Stimulated activated CD8-positive, alpha-beta memory T cell treated with anti-CD3 and anti-CD28 coated beads, Interleukin-15, amount 100 ng/mL, for 1 hour (primary cell): ENCODE measurements around the gene CYP2E1.
"Not testable (repeated sequence)": the region's sequence is repeated elsewhere in the genome, so short reads cannot be mapped to it uniquely, and the experiment has no call there.

Experiments used
- DNase-seq: peaks from one replicate; pipeline ENCODE4 v3.0.0-alpha.2; 2020; ENCODE audit warnings: low read depth

CYP2E1 gene

DNA sequence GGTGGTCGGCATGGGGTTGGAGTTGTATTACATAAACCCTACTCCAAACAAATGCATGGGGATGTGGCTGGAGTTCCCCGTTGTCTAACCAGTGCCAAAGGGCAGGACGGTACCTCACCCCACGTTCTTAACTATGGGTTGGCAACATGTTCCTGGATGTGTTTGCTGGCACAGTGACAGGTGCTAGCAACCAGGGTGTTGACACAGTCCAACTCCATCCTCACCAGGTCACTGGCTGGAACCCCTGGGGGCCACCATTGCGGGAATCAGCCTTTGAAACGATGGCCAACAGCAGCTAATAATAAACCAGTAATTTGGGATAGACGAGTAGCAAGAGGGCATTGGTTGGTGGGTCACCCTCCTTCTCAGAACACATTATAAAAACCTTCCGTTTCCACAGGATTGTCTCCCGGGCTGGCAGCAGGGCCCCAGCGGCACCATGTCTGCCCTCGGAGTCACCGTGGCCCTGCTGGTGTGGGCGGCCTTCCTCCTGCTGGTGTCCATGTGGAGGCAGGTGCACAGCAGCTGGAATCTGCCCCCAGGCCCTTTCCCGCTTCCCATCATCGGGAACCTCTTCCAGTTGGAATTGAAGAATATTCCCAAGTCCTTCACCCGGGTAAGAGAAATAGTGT, at the start of gene CYP2E1:
CYP2E1 (plus strand) TSS at position 407 of the 632 bp plus-strand sequence; CDS start at position 440, 33 bp downstream.
- DNase-seq = no peak

DNA sequence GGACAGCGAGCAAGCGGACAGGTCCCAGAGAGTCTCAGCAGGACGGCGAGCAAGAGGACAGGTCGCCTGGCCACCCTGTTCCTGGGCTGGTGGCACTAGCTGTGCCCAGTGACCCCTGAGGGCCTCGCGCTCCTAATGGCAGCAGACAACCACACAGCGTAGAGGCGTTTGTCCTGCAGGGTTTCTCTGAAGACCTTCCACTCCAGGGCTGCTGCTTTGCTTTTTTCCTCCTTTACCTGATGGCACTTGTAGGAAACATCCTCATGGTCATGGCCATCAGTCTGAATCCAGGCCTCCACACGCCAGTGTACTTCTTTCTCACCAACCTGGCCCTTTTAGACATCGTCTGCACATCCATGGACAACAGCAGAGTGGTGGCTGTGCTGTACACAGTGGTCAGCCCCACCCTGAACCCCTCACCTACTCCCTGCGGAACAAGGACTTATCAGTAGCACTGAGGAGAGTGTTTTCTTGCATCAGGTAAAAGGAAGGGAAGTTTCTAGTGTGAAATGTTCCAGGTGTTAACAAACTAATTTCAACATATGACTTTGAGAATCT, 46.0 kb upstream of the CYP2E1 start:
- no peak for DNase-seq

DNA sequence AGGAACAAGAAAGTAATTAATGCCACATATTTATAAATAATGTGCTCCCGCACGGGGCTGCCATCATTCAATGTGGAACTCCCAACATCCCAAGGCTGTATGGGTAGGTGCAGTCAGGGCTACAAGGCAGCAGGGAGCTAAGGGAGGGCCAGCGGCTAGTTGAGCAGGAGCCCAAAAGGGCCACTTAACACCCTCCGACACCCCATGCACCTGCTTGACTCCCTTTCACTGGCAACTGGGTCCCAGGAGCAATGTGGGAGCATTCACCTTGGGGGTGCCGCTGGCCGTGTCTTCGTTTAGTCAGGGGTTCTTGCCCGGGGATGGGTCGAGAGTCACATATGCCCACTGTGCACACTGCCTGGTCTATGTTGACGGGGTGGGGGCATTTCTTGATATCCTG, 45.5 kb upstream of the CYP2E1 start:
- no peak for DNase-seq

DNA sequence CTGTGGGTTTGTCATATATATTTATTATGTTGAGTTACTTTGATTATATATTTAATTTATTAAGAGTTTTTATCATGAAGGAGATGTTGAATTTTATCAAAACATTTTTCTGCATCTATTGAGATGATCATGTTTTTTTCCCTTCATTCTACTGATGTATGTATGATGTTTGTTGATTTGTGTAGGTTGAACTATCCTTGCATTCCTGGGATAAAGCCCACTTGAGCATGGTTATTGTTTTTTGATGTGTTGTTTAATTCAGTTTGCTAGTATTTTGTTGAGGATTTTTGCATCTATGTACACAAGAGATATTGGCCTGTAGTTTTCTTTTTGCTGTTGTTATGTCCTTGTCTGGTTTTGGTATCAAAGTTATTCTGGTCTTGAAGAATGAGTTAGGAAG, 42.3 kb upstream of the CYP2E1 start:
- no peak for DNase-seq

DNA sequence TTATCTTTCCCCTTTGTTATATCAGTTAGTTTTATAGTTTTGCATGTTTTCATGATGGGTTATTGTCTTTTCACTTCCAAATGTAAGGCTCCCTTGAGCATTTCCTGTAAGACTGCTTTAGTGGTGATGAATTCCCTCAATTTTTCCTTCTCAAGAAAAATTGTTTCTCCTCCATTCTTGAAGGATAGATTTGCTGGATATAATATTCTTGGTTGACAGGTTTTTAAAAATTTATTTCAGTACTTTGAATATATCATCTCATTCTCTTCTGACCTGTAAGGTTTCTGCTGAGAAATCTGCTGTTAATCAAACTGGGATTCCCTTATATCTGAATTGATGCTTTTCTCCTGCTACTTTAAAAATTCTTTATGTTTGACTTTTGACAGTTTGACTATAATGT, 40.1 kb upstream of the CYP2E1 start:
- no peak for DNase-seq

DNA sequence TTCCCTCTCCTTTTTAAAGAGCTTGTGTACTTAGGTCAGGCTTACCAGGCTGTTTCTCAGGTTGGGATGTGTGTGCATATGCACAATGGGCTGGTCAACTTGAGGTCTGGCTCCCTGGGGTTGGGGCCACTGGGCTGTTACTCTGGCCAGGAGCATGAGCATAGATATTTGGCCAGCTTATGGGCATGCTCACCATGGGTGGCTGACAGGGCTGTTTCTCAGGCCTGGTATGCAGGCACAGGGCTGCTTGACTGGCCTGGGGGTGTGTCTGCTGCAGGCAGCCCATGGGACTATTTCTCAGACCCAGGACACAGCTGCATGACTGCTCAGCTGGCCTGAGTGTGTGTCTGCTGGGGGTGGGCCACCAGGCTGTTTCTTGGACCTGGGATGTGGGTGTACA, 38.8 kb upstream of the CYP2E1 start:
- DNase-seq = no peak

DNA sequence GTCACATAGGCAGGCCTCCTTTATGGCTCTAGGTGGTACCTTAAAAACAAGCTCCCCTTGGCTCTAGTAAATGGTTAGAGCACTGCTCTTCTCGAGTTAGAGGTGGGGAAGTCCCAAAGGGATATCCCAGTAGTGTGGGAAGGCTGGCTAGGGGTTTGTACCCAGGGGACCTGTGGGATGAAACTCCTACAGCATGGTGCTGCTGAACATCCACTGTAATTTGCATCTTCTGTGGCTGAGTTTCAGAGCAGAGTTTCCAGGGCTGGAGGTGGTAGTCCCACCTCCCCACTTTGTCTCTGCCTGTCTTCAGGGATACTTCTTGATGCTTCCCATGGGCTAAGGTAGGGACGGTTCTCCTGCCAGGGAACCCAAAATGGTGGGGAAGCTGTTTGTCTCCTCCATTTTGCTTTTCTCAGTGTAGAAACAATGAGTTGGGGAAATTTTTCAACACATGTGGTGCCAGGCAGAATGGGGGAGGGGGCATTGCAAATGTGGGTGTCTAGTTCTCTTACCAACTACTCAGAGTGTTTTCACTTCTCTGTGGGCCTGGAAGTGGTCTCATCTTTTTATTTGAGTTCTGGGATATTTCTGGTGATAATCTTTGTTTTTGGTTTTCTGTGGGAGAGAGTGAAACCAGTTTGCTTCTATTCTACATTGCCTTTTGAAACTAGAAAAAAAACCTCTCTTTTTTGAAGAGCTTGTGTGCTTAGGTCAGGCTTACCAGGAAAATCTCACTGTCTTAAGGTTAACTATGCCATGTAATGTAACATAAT, 37.2 kb upstream of the CYP2E1 start:
- DNase-seq = no peak

DNA sequence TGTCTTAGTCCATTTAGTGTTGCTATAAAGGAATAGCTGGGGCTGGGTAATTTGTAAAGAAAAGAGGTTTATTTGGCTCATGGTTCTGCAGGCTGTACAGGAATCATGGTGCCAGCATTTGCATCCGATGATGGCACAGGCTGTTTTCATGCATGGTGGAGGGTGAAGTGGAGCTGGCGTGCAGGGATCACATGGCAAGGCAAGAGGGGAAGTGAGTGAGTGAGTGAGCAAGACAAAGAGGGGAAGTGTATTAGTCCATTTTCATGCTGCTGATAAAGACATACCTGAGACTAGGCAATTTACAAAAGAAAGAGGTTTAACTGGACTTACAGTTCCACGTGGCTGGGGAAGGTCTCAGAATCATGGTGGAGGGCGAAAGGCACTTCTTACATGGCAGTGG, 33.6 kb upstream of the CYP2E1 start:
- DNase-seq = not testable (repeated sequence)

DNA sequence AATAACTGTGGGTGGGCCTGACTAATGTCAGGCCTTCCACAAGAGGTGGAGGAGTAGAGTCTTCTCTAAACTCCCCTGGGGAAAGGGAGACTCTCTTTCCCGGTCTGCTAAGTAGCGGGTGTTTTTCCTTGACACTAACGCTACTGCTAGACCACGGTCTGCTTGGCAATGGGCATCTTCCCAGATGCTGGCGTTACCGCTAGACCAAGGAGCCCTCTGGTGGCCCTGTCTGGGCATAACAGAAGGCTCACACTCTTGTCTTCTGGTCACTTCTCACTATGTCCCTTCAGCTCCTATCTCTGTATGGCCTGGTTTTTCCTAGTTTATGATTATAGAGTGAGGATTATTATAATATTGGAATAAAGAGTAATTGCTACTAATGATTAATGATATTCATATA, 29.8 kb upstream of the CYP2E1 start:
- DNase-seq = not testable (repeated sequence)

DNA sequence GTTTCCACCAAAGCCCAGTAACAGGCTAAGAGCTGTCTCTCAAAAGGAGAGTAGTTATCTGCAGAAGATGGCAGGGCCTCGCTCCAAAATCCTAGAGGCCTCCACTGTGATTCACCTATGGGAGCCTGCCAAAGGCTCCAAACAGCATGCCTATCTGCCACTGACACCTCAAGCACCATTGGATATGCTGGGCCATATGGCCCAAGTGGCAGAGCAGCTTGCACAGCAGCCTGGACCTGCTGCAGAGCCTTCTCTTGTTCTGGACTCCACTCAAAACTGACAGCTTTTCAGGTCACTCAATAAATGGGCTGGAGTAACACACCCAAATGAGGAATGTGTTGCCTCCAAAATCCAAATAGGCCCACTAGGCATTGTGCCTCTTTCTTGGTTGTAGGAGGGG, 28.0 kb upstream of the CYP2E1 start:
- not testable (repeated sequence) for DNase-seq

DNA sequence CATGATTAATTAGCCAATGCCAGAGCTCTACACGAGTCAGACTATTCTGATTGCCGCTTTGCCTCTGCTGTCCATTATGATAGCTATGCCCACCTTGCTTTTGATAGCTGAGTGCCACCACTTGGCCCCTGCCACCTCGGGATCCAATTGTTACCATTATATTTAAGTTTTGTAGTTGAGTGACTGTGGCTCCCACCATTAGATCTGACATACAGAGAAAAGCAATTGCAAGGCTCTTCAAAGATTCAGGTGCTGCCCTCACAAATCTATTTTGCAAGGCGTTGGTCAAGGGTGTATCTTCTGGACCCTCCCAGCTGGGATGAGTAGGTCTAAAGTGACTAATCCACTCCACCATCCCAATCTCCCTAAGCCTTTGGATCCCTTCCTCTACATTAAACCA, 26.3 kb upstream of the CYP2E1 start:
- not testable (repeated sequence) for DNase-seq

DNA sequence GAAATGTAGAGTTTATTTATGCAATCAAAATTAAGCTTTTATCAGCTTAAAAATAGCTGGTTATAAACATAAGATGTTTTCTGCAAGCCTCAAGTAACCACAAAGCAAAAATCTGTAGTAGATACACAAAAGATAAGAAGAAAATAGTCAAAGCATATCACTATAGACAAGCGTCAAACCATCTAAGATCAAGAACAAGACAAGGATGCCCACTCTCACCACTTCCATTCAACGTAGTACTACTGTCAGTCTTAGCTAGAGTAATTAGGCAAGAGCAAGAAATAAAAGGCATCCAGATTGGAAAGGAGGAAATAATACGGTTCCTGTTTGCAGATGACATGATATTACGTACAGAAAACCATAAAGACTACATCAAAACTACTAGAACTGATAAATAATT, 17.5 kb upstream of the CYP2E1 start:
- no peak for DNase-seq

DNA sequence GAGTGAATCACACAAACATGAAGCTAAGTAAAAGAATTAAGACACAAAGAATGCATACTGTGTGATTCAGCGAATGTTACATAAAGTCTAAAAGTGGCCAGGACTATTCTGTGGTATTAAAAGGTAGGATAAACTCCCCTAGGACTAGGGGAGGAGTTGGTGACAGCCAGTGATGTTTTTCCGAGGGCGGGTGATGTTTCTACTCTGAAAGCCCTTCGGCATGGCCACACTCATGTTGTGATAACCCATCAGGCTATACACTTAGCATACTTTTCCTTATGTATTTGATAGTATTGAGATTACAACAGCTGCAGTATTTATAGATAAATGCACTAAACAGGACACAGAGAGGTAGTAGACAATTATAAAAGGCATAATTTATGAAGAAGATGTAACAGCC, 15.8 kb upstream of the CYP2E1 start:
- DNase-seq = no peak

DNA sequence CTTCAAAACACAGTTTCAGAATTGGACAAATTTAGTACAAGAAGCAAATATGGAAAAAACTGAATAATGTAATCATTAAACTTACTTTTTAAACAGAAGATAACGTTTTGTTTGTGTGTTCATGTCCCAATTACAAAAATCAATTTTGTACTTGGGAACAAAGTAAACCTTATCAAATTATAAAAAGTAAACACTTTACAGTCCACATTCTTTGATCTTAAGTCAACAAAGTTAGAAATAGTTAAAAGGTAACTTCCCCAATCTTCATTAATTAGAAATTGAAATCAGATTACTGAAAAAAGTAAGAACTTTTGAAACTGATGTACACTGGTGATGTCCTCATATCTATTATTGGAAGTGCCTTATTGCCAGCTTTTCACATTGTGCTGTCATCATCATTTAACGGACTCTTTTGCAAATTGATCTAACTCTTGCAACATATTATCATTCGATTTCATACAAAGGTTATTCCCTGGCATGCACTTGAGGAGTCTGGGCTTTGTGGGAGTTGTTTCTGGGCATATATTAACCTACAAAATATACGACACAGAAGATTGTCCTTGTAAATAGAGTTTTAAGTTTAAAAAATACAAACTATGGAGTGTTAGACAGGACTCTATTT, 15.1 kb upstream of the CYP2E1 start:
- no peak for DNase-seq

DNA sequence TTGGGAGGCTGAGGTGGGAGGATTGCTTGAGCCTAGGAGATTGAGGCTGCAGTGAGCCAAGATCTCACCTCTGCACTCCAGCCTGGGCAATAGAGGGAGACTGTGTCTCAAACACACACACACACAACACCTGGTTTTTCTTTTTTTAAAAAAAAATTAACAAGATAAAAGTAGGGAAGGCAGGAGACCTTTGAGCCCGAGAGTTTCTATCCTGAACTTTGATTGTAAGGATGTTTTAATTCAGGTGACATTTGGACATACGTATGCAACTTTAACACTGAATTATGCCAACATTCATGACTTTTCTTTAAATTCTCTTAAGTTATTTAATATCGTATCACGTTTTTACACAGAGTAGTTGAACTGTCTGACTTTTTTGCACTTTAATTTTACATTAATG, 11.7 kb upstream of the CYP2E1 start:
- DNase-seq = no peak

DNA sequence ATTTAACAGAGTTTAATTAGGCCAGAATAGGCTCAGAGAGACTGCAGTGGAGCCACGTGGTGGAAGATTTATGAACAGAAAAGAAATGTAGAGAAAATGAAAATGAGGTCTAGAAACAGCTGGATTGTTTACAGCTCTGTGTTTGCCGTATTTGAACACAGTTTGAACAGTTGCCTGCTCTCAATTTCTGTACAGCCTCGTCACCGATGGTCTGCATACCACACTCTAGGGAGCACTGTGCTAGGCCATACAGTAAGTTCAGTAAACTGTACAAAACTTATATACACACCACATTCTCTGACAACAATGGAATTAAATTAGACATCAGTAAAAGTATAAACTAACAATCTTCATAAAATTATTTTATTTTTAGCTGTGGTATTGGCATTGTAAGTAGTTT, 11.1 kb upstream of the CYP2E1 start:
- no peak for DNase-seq

DNA sequence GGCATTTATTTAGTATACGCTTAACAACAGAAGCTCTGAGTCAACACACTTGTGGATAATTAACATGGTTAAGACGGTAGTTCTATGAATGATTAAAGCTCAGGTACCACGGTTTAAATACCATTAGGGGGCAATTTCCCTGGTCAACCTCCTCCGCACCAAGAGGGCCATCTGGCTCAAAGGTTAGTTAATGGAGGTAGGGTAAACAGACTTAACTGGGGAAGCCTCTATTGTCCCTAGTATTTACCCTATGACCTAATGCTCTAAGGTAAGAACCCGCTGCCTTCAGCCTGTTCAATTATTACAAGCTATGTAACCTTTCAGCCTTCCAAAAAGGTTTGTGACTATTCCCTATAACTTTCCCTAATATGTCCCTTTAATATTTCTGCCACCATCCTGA, 8.6 kb upstream of the CYP2E1 start:
- DNase-seq = not testable (repeated sequence)

DNA sequence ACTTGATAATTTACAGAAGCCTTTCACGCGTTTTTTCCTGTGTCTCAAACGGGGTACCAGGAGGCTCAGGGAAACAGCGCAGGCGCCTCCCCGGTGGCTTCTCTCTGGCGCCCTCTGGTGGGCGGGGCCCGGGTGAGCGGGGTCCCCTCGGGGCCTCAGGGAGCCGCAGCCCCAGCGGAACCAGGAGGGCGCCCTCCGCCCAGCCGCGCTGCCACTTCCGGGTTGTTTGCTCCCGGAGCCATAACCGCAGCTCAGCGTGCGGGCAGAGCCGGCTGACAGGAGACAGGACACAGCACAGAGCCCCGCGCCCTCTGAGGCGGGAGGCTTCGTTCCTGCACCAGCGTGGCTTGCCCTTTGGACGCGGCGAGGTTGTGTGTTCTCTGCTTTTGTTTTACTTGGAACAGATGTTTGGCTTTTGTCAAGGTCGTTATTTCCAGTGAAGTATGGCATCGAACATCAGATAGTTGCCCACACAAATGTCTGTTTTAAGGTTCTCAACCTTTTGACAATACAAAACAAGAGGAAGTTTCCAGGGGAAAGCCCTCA, 6.9 kb upstream of the CYP2E1 start:
- peak; percentile 90 for DNase-seq

DNA sequence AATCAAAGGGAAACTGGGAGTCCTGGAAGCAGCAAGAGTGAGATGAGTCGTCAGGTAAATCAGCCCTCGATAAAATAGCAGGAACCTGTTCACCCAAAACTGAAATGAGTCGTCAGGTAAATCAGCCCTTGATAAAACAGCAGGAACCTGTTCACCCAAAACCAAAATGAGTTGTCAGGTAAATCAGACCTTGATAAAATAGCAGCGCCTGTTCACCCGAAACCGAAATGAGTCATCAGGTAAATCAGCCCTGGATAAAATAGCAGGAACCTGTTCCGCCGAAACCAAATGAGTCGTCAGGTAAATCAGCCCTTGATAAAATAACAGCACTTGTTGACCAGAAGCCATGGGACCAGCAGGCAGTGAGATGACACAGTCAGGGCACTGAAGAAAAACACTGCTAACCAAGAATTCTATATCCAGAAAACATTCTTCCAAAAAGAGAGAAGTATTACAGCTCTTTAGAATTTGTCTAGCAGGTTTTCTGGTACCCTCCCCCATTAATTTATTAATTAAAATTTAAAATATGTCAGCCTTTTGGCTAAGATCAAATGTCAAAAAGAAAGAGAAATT, 3.4 kb upstream of the CYP2E1 start:
- DNase-seq = no peak

DNA sequence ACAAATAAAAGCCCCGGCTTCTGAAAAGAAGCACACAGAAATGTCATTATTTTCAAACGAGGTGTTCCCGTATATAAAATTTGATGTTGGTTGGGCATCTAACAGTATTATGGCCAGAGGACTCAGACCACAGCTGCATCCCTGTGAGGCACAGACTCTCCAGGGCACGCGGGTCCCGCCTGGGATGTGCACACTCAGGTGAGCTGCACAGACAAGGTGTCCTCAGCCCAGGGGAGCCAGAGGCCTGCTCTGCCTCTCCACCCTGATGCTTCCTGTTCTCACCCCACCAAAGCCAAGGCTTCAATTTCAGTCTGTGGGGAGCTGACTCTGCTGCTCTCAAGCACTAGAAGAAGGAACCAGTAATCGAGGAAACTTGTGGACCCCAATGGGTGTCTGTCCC, 1.7 kb upstream of the CYP2E1 start:
- no peak for DNase-seq

DNA sequence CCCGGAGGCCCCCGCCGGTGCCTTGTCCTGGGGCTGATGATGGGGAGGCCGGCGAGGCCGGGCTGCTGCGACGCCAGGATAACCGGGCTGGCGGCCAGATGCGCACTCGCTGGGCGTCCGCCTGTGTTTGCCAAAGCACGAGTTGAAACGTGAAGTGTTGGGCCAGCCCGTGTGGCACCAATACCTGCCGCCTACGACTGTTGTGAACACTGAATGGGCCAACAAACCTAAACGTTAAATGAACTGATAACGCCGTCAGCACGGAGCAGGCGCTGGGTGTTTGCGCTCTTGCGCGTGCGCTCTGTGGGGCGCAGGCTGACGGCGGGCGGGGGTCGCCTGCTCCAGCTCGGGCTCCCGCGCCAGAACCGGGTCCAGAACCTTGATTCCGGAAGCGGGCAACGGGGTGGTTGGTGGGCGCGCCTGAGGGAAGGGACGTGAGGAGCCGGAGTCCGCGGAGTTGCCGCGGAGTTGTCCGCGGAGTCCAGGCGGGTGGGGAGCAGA, 658 bp downstream of the CYP2E1 start:
- no peak for DNase-seq

DNA sequence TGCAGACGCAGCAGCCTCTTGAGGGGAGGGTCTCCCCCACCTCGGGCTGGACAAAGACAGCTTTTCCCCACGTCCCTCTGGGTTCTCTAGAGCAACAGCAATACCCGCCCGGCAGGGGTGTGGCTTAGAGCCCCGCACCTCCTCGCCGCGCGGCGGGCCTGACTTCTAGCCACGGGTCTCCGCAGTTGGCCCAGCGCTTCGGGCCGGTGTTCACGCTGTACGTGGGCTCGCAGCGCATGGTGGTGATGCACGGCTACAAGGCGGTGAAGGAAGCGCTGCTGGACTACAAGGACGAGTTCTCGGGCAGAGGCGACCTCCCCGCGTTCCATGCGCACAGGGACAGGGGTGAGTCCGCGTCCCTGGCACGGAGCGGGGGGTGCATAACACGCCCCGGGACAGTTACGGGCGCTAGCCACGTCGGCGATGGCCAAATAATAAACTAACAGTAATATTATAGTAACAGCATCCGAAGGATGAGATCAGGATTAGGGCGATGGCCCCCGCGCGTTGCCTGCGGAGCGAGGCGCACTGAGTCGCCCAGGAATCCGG, 1.2 kb downstream of the CYP2E1 start:
- no peak for DNase-seq
